Dendritic cell treated with granulocyte-macrophage colony-stimulating factor and Interleukin-4, amounts not matched to agents 40 ng/mL and 50 ng/mL, for 4 days (primary cell): ENCODE data around the gene CST3.
A peak's percentile ranks its signal among the peaks of the same experiment; 100 is the strongest.
"Not testable (repeated sequence)": the region's sequence is repeated elsewhere in the genome, so short reads cannot be mapped to it uniquely, and the experiment has no call there.

Experiments
- H3K27ac Mint-ChIP-seq: one replicate; pipeline ENCODE4 v1.8.0; 2022; ENCODE audit warnings: mild to moderate bottlenecking, mixed read lengths
- H3K27me3 Mint-ChIP-seq: one replicate; pipeline ENCODE4 v1.8.0; 2022; ENCODE audit warnings: mild to moderate bottlenecking, mixed read lengths
- H3K36me3 Mint-ChIP-seq: one replicate; pipeline ENCODE4 v1.8.0; 2022; ENCODE audit warnings: low read depth, mixed read lengths
- H3K4me1 Mint-ChIP-seq: one replicate; pipeline ENCODE4 v1.8.0; 2022; ENCODE audit warnings: low read depth, mixed read lengths
- H3K4me3 Mint-ChIP-seq: one replicate; pipeline ENCODE4 v1.8.0; 2022; ENCODE audit warnings: mild to moderate bottlenecking, moderate library complexity, mixed read lengths
- H3K9me3 Mint-ChIP-seq: one replicate; pipeline ENCODE4 v1.8.0; 2022; ENCODE audit warnings: mixed read lengths
- intact Hi-C: fragments of 100-400 bp; cut with micrococcal nuclease; formaldehyde crosslinking; loops from one replicate; pipeline ENCODE4 v1.15.0; 2022

CST3 gene

GRCh38 chr20:23637282-23638221 is at the start of gene CST3:
Gene CST3 (minus strand): TSS chr20:23637955. CDS start chr20:23637862, 93 bp downstream.
- no peaks in the 10 kb centered on the region for H3K27me3 Mint-ChIP-seq
- H3K36me3 Mint-ChIP-seq: peaks cover 51% of the 10 kb centered on the region
- intact Hi-C loops: loop anchor here (1.0 to 5.0 kb wide), 2 partner anchors 18 to 275 kb away; partner anchors contain the start of gene GZF1
- H3K4me1 Mint-ChIP-seq: peaks cover 86% of the 10 kb centered on the region
- H3K27ac Mint-ChIP-seq: peak within 1 kb of the TSS; percentile 94
- H3K9me3 Mint-ChIP-seq: no peaks in the 10 kb centered on the region
- peak within 1 kb of the TSS; percentile 89 for H3K4me3 Mint-ChIP-seq

- intact Hi-C loops: no loop called here
- no peak overlapping the region for H3K4me3 Mint-ChIP-seq
- H3K27me3 Mint-ChIP-seq: peaks cover 5% of the 10 kb centered on the region
- no peaks in the 10 kb centered on the region for H3K4me1 Mint-ChIP-seq
- no peaks in the 10 kb centered on the region for H3K9me3 Mint-ChIP-seq
- H3K36me3 Mint-ChIP-seq: no peaks in the 10 kb centered on the region
- H3K27ac Mint-ChIP-seq: no peak overlapping the region
Measured at GRCh38 chr20:23686046-23686750, 48.4 kb upstream of the CST3 start.

GRCh38 chr20:23685529-23685896 is 47.8 kb upstream of the CST3 start:
- H3K9me3 Mint-ChIP-seq, H3K4me3 Mint-ChIP-seq, H3K27me3 Mint-ChIP-seq, H3K27ac Mint-ChIP-seq, intact Hi-C loops, H3K36me3 Mint-ChIP-seq, H3K4me1 Mint-ChIP-seq: not testable (repeated sequence)

- Mint-ChIP-seq H3K36me3 (no peaks in the 10 kb centered on the region), H3K9me3 (no peaks in the 10 kb centered on the region), H3K27me3 (peaks cover 3% of the 10 kb centered on the region), H3K27ac (no peak overlapping the region), H3K4me3 (no peak overlapping the region), H3K4me1 (peaks cover 12% of the 10 kb centered on the region)
- intact Hi-C loops: no loop called here
Measured at GRCh38 chr20:23684261-23684660, 46.5 kb upstream of the CST3 start.

GRCh38 chr20:23683807-23684206 is 46.1 kb upstream of the CST3 start:
- Mint-ChIP-seq H3K27ac (no peak overlapping the region), H3K4me3 (no peak overlapping the region), H3K27me3 (peaks cover 3% of the 10 kb centered on the region), H3K9me3 (no peaks in the 10 kb centered on the region), H3K4me1 (peaks cover 12% of the 10 kb centered on the region), H3K36me3 (no peaks in the 10 kb centered on the region)
- intact Hi-C loops: no loop called here

- Mint-ChIP-seq H3K27me3 (peaks cover 5% of the 10 kb centered on the region), H3K9me3 (no peaks in the 10 kb centered on the region), H3K27ac (no peak overlapping the region), H3K36me3 (no peaks in the 10 kb centered on the region), H3K4me1 (peaks cover 12% of the 10 kb centered on the region), H3K4me3 (no peak overlapping the region)
- intact Hi-C loops: no loop called here
Measured at GRCh38 chr20:23683281-23683680, 45.5 kb upstream of the CST3 start.

- H3K27ac Mint-ChIP-seq: no peak overlapping the region
- no peaks in the 10 kb centered on the region for H3K36me3 Mint-ChIP-seq
- peaks cover 12% of the 10 kb centered on the region for H3K4me1 Mint-ChIP-seq
- intact Hi-C loops: no loop called here
- H3K9me3 Mint-ChIP-seq: no peaks in the 10 kb centered on the region
- peaks cover 13% of the 10 kb centered on the region for H3K27me3 Mint-ChIP-seq
- H3K4me3 Mint-ChIP-seq: no peak overlapping the region
Measured at GRCh38 chr20:23680146-23680545, 42.4 kb upstream of the CST3 start.

- H3K9me3 Mint-ChIP-seq: no peaks in the 10 kb centered on the region
- peaks cover 12% of the 10 kb centered on the region for H3K4me1 Mint-ChIP-seq
- no peak overlapping the region for H3K27ac Mint-ChIP-seq
- H3K27me3 Mint-ChIP-seq: peaks cover 14% of the 10 kb centered on the region
- no peak overlapping the region for H3K4me3 Mint-ChIP-seq
- no peaks in the 10 kb centered on the region for H3K36me3 Mint-ChIP-seq
- intact Hi-C loops: no loop called here
Measured at GRCh38 chr20:23679133-23680092, 41.7 kb upstream of the CST3 start.

- Mint-ChIP-seq H3K9me3 (no peaks in the 10 kb centered on the region), H3K27me3 (peaks cover 13% of the 10 kb centered on the region), H3K36me3 (no peaks in the 10 kb centered on the region), H3K4me1 (no peaks in the 10 kb centered on the region), H3K27ac (no peak overlapping the region), H3K4me3 (no peak overlapping the region)
- intact Hi-C loops: loop anchor here (5.0 kb wide), 1 partner anchor 214 kb away; no protein-coding TSS in a partner anchor
Measured at GRCh38 chr20:23673209-23673608, 35.5 kb upstream of the CST3 start.

- no peaks in the 10 kb centered on the region for H3K4me1 Mint-ChIP-seq
- no peaks in the 10 kb centered on the region for H3K9me3 Mint-ChIP-seq
- intact Hi-C loops: loop anchor here (5.0 kb wide), 1 partner anchor 215 kb away; no protein-coding TSS in a partner anchor
Measured at GRCh38 chr20:23672158-23672557, 34.4 kb upstream of the CST3 start.

GRCh38 chr20:23671479-23671878 is 33.7 kb upstream of the CST3 start:
- intact Hi-C loops: loop anchor here (5.0 kb wide), 1 partner anchor 216 kb away; no protein-coding TSS in a partner anchor
- Mint-ChIP-seq H3K27me3 (peaks cover 5% of the 10 kb centered on the region), H3K27ac (no peak overlapping the region), H3K36me3 (no peaks in the 10 kb centered on the region), H3K4me3 (no peak overlapping the region), H3K4me1 (no peaks in the 10 kb centered on the region), H3K9me3 (no peaks in the 10 kb centered on the region)

More at GRCh38 chr20:23672158-23672557, 34.4 kb upstream of the CST3 start:
- H3K27ac Mint-ChIP-seq: no peak overlapping the region
- peaks cover 10% of the 10 kb centered on the region for H3K27me3 Mint-ChIP-seq
- no peak overlapping the region for H3K4me3 Mint-ChIP-seq
- no peaks in the 10 kb centered on the region for H3K36me3 Mint-ChIP-seq

GRCh38 chr20:23670361-23670760 is 32.6 kb upstream of the CST3 start:
- H3K27ac Mint-ChIP-seq: no peak overlapping the region
- intact Hi-C loops: loop anchor here (5.0 kb wide), 1 partner anchor 217 kb away; no protein-coding TSS in a partner anchor
- H3K27me3 Mint-ChIP-seq: peaks cover 3% of the 10 kb centered on the region
- H3K4me1 Mint-ChIP-seq: no peaks in the 10 kb centered on the region
- no peaks in the 10 kb centered on the region for H3K9me3 Mint-ChIP-seq
- no peaks in the 10 kb centered on the region for H3K36me3 Mint-ChIP-seq
- no peak overlapping the region for H3K4me3 Mint-ChIP-seq

GRCh38 chr20:23669866-23670265 is 32.1 kb upstream of the CST3 start:
- H3K27ac Mint-ChIP-seq: no peak overlapping the region
- no peaks in the 10 kb centered on the region for H3K9me3 Mint-ChIP-seq
- H3K27me3 Mint-ChIP-seq: peaks cover under 1% of the 10 kb centered on the region
- no peak overlapping the region for H3K4me3 Mint-ChIP-seq
- intact Hi-C loops: loop anchor here (2.0 to 5.0 kb wide), 4 partner anchors 38 to 327 kb away; no protein-coding TSS in a partner anchor
- no peaks in the 10 kb centered on the region for H3K36me3 Mint-ChIP-seq
- H3K4me1 Mint-ChIP-seq: no peaks in the 10 kb centered on the region
